EH (cell line): ENCODE measurements around the gene MBOAT2.

Experiments used
- DNase-seq: peaks from one replicate; pipeline ENCODE4 v3.0.0-alpha.2; 2015; ENCODE audit warnings: low read depth

MBOAT2 gene

GRCh38 chr2:8821276-8822217 lies 181.9 kb downstream of the MBOAT2 start:
- peak; percentile 54 for DNase-seq

- no peak for DNase-seq
Observed at GRCh38 chr2:8819948-8820347, 183.5 kb downstream of the MBOAT2 start.

GRCh38 chr2:8819194-8819593 lies 184.3 kb downstream of the MBOAT2 start:
- peak; percentile 38 for DNase-seq

- DNase-seq, result no peak
Observed at GRCh38 chr2:8817221-8817620, 186.3 kb downstream of the MBOAT2 start.

- no peak for DNase-seq
Observed at GRCh38 chr2:8806885-8807704, 196.4 kb downstream of the MBOAT2 start.

- DNase-seq, result no peak
Observed at GRCh38 chr2:8805278-8806210, 197.9 kb downstream of the MBOAT2 start.

GRCh38 chr2:8803658-8804379 lies 199.7 kb downstream of the MBOAT2 start:
- peak; percentile 83 for DNase-seq

GRCh38 chr2:8802741-8803140 lies 200.7 kb downstream of the MBOAT2 start:
- no peak for DNase-seq
